ENCODE results near the gene ERC2. TPM values are rescaled to one million over a fixed set of nuclear protein-coding genes. Genes with fewer than 3 reads are reported as not detected.

Gene ERC2
- total RNA-seq, 2 donors from 2014 or later, result 1.2 TPM; not detected in 1

- peaks cover 4 to 5% of the 10 kb centered on the region in 2 donors for H3K4me1 ChIP-seq (ENCODE audit: control insufficient read depth in 1 of 2, low read depth in 2 of 2)
- no peaks in the 10 kb centered on the region for H3K27me3 ChIP-seq (replicated peaks; ENCODE audit: insufficient read depth)
- TF ChIP-seq CTCF (IDR thresholded peaks at IDR 0.05), result no peak
- H3K36me3 ChIP-seq, result no peaks in the 10 kb centered on the region
- no peak overlapping the region for H3K4me3 ChIP-seq
- DNase-seq (ENCODE audit: low spot score), result no peak
- no peak for ATAC-seq (ENCODE audit: insufficient number of reproducible peaks, low FRiP score, low read depth)
- no peaks in the 10 kb centered on the region for H3K9me3 ChIP-seq
- H3K27ac ChIP-seq, result no peak overlapping the region
Measured at GRCh38 chr3:55658270-55658669, 810.0 kb downstream of the ERC2 start.

- ATAC-seq (ENCODE audit: insufficient number of reproducible peaks, low FRiP score, low read depth) (no peak), DNase-seq (ENCODE audit: low spot score) (no peak)
- H3K9me3 ChIP-seq, result no peaks in the 10 kb centered on the region
- H3K4me1 ChIP-seq (ENCODE audit: control insufficient read depth in 1 of 2, low read depth in 2 of 2), result no peaks in the 10 kb centered on the region
- H3K27ac ChIP-seq, result no peak overlapping the region
- no peak overlapping the region for H3K4me3 ChIP-seq
- no peaks in the 10 kb centered on the region for H3K27me3 ChIP-seq (replicated peaks; ENCODE audit: insufficient read depth)
- no peak for TF ChIP-seq CTCF (IDR thresholded peaks at IDR 0.05)
- no peaks in the 10 kb centered on the region for H3K36me3 ChIP-seq
Measured at GRCh38 chr3:55655544-55655943, 812.7 kb downstream of the ERC2 start.

GRCh38 chr3:55654123-55654760 is 814.0 kb downstream of the ERC2 start:
- Histone ChIP-seq H3K9me3 (no peaks in the 10 kb centered on the region), H3K36me3 (no peaks in the 10 kb centered on the region), H3K4me3 (no peak overlapping the region), H3K27me3 (replicated peaks; ENCODE audit: insufficient read depth) (no peaks in the 10 kb centered on the region), H3K4me1 (ENCODE audit: control insufficient read depth in 1 of 2, low read depth in 2 of 2) (no peaks in the 10 kb centered on the region), H3K27ac (no peak overlapping the region)
- no peak for TF ChIP-seq CTCF (IDR thresholded peaks at IDR 0.05)
- ATAC-seq (ENCODE audit: insufficient number of reproducible peaks, low FRiP score, low read depth), result no peak
- DNase-seq (ENCODE audit: low spot score), result no peak

- Histone ChIP-seq H3K27ac (no peak overlapping the region), H3K4me3 (no peak overlapping the region), H3K27me3 (replicated peaks; ENCODE audit: insufficient read depth) (no peaks in the 10 kb centered on the region), H3K9me3 (no peaks in the 10 kb centered on the region), H3K4me1 (ENCODE audit: control insufficient read depth in 1 of 2, low read depth in 2 of 2) (no peaks in the 10 kb centered on the region), H3K36me3 (no peaks in the 10 kb centered on the region)
- no peak for TF ChIP-seq CTCF (IDR thresholded peaks at IDR 0.05)
- ATAC-seq (ENCODE audit: insufficient number of reproducible peaks, low FRiP score, low read depth) (no peak), DNase-seq (ENCODE audit: low spot score) (no peak)
Measured at GRCh38 chr3:55651011-55651410, 817.3 kb downstream of the ERC2 start.

GRCh38 chr3:55650011-55650410 is 818.3 kb downstream of the ERC2 start:
- ATAC-seq (ENCODE audit: insufficient number of reproducible peaks, low FRiP score, low read depth) (no peak), DNase-seq (ENCODE audit: low spot score) (no peak)
- Histone ChIP-seq H3K27me3 (replicated peaks; ENCODE audit: insufficient read depth) (no peaks in the 10 kb centered on the region), H3K4me1 (ENCODE audit: control insufficient read depth in 1 of 2, low read depth in 2 of 2) (no peaks in the 10 kb centered on the region), H3K9me3 (no peaks in the 10 kb centered on the region), H3K27ac (no peak overlapping the region), H3K4me3 (no peak overlapping the region), H3K36me3 (no peaks in the 10 kb centered on the region)
- no peak for TF ChIP-seq CTCF (IDR thresholded peaks at IDR 0.05)
